GM19372 (cell line): ENCODE measurements around the gene MLN.

ENCODE experiments used
- ATAC-seq: cut with Tn5 transposase; IDR thresholded peaks from one replicate; pipeline ENCODE4 v1.9.1; 2021; ENCODE audit warnings: mild to moderate bottlenecking, low read depth, moderate library complexity; ENCODE audit not compliant: unreplicated experiment

The MLN gene

GRCh38 chr6:33757906-33758305 is 45.9 kb downstream of the MLN start:
- ATAC-seq = no peak

GRCh38 chr6:33757113-33757512 is 46.7 kb downstream of the MLN start:
- no peak for ATAC-seq

- ATAC-seq = no peak
Observed at GRCh38 chr6:33756211-33756954, 47.4 kb downstream of the MLN start.

- no peak for ATAC-seq
Observed at GRCh38 chr6:33755070-33755869, 48.5 kb downstream of the MLN start.

- ATAC-seq = no peak
Observed at GRCh38 chr6:33754222-33754621, 49.6 kb downstream of the MLN start.

DNA sequence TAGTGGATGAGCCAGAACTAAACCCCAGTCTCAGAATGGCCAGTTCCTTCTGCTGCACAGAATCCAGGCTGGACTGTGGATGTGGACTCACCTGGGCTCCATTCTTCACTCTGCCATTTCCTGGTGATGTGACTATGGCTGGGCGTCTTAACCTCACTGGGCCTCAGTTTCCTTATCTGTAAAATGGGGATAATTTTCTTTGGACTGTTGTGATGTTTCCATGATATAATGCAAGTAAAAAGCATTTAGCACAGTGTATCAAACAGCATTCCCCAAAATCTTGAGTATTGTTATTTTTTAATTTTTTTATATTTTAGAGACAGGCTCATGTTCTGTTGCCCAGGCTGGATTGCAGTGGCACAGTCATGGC is 51.2 kb downstream of the MLN start:
- no peak for ATAC-seq

DNA sequence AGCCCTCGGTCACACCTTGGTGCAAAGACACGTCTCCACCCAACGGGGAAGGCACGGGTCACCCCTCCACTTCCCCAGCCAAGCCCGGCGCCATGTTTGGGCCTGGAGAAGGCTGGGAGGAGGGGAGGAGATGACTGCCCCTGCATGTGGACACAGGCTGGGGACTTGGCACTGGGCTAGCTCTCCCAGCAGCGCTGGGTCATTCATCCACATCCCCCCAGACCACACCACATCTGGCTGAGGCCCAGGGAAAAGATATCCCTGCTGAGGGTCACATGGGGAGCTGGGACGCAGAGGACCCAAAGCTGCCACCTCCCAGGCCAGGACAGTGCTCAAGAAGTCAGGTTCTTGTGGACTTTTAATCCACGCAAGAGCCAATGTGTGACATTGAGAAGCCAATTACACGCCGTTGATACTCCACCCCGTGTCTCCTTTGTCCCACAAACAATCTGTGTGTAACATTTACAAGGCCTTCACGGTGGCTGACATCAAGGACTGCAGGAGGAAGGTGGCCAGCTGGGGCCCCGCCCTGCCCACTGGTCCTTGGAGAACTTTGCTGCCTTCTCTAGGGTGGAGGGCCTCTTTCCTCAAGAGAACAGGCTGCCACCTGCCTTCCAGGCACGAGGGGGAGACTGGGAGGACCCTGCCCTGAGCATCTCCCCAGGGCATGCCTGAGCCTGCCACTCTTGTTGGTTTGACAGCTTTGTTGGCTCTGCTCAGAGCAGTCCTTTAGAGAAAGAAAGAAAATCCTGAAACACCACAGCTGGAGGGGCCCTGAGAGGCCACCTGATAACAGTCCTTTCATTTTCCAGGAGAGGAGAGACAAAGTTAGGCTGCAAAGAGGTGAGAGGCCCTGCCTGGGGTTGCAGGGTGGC is 51.8 kb downstream of the MLN start:
- ATAC-seq = no peak

- ATAC-seq = no peak
Observed at GRCh38 chr6:33750244-33750991, 53.4 kb downstream of the MLN start.

DNA sequence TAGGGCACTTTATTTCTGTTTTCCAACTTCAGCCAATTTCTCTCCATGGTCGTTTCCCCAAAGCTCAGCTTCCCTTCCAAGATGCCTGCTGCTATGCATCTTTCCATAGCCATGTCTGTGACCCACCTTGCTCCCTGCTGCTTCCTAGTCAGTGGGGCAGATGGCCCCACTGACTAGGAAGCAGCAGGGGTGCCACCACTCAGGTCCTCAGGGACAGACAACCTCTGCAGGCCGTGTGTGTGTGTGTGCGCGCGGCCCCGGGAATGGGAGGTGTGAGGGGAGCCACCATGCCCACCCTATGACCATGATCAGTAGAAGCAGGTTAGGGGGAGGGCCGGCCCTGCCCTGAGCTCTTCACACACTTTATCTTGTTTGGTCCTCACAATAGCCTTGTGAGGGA is 54.4 kb downstream of the MLN start:
- no peak for ATAC-seq

- ATAC-seq = no peak
Observed at GRCh38 chr6:33748841-33749240, 55.0 kb downstream of the MLN start.

DNA sequence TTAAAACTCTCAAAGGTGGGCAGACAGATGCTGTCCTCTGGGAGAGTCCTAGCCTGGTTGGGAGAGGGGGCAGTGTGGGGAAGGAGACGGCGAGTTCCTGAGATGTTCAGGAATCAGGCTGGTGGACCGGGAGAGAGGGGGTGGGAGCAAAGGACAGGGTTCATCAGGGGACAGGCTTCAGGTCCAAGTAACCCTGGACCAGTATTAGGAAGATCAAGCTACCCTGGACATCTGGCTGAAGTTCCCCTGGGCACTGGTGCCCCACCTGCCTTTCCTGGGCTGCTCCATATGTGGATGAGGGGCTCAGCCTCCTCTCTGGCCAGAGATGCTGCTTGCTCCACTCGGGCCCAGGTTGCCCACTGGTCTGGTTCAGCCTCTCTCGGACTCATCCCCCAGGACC is 56.0 kb downstream of the MLN start:
- no peak for ATAC-seq

GRCh38 chr6:33746651-33747100 is 57.1 kb downstream of the MLN start, which contains the start of gene IP6K3:
TSS of gene IP6K3 (minus strand) at chr6:33746905. CDS start at chr6:33735476, 11,429 bp downstream.
- no peak for ATAC-seq

DNA sequence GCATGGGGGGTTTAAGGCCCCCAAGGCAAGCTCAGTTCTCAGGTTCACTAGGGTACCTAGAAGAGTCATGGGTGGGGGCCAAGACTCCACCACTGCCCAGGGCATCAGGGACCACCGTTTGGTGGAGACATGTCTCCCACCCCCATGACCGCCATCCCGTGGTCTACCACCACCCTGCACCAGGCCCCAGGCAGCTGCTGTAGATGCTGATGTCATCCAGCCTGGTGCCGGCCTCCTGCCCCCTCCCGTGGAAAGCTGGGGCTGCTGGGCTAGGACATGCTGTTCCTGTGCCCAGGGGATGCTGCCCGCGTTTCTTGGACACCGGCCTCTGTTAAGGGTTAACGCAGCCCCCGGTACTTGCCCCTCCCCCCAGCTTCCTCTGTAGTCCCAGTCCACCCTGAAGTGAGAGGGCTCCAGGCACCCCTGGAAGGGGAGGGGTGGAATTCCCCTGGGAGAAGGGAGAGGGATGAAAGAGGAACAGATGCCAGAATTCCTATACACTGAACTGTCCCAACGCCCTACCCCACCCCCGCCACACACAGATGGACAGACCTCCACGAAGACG is 57.7 kb downstream of the MLN start:
- ATAC-seq = no peak

DNA sequence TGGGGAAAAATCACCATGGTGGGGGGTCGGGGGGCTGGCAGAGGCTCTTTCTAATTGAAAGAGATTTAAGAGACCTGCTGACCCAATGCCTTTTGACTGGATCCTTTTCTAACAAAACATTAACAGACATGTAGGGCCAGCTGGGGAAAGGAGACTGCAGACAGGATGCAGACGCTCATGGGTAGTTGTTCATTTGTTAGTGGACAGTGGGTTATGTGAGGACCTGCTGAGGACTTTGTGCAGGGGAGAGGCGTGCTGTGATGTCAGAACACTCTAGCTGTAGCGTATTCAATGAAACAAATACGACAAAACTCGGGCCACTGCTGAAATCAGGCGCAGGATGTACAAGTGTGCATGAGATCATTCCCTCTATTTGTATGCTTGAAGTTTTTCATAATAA is 58.3 kb downstream of the MLN start:
- no peak for ATAC-seq

GRCh38 chr6:33744895-33745546 is 58.8 kb downstream of the MLN start:
- ATAC-seq = no peak
